ENCODE results near the gene KLF3. TPM values are rescaled to one million over a fixed set of nuclear protein-coding genes. Genes with fewer than 3 reads are reported as not detected.

The KLF3 gene
- total RNA-seq, 1 donor from 2014 or later = 60.9 TPM

DNA sequence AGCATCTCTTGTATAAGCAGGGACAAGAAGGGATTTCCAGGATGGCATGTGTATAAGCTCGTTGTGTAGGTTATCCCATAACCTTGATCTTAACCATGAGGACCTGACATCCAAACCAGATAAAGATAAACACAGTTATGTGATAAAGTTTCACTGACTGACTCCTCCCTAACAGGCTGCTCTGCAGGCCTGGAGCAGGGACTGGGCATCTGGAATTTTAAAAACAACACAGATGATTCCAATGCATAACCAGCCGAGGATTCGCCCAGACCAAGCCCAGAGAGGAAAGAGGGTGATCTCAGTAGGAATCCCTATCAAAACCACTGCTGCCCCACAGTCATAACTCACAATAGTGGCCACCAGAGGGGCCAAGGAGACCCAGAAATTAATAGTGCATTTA, 22.7 kb downstream of the KLF3 start:
- Mint-ChIP-seq H3K9me3 (no peaks in the 10 kb centered on the region), H3K36me3 (peaks cover 43% of the 10 kb centered on the region)

DNA sequence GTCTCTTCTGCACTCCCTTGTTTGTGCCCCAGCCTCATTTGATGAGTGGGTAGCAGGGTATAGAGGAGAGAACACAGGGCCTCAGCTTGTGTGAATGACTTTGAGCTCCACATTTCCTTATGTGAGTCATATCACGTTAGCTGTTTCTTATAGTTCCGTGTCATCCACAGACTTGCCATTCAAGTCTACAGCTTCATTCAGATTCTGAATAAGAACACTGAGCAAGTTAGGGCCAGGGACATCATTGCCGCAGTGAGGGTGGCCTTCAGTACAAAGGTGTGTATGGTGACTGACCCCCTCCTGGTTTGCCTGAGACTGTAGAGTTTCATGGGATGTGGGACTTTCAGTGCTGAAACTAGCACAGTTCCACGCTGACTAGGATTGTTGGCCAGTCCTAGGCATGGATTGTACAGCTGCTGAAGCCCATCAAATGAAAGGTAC, 23.6 kb downstream of the KLF3 start:
- H3K27me3 Mint-ChIP-seq (ENCODE audit: low read depth) = no peaks in the 10 kb centered on the region
- TF ChIP-seq, protein P1, sequence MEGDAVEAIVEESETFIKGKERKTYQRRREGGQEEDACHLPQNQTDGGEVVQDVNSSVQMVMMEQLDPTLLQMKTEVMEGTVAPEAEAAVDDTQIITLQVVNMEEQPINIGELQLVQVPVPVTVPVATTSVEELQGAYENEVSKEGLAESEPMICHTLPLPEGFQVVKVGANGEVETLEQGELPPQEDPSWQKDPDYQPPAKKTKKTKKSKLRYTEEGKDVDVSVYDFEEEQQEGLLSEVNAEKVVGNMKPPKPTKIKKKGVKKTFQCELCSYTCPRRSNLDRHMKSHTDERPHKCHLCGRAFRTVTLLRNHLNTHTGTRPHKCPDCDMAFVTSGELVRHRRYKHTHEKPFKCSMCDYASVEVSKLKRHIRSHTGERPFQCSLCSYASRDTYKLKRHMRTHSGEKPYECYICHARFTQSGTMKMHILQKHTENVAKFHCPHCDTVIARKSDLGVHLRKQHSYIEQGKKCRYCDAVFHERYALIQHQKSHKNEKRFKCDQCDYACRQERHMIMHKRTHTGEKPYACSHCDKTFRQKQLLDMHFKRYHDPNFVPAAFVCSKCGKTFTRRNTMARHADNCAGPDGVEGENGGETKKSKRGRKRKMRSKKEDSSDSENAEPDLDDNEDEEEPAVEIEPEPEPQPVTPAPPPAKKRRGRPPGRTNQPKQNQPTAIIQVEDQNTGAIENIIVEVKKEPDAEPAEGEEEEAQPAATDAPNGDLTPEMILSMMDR (IDR thresholded peaks at IDR 0.05; ENCODE audit: unreplicated experiment) = no peak
- no peaks in the 10 kb centered on the region for H3K9me3 Mint-ChIP-seq
- H3K36me3 Mint-ChIP-seq = peaks cover 39% of the 10 kb centered on the region
- no peak for DNase-seq (ENCODE audit: low spot score in 2 of 2, unreplicated experiment in 2 of 2)
- H3K4me1 Mint-ChIP-seq = peaks cover 9% of the 10 kb centered on the region
- H3K27ac Mint-ChIP-seq = peak overlapping the region; percentile 22
- no peak overlapping the region for H3K4me3 Mint-ChIP-seq

More for the DNA sequence above, 22.7 kb downstream of the KLF3 start:
- TF ChIP-seq, protein P1 (IDR thresholded peaks at IDR 0.05; ENCODE audit: unreplicated experiment) = no peak
- H3K4me1 Mint-ChIP-seq = peaks cover 10% of the 10 kb centered on the region
- no peak overlapping the region for H3K4me3 Mint-ChIP-seq
- no peak overlapping the region for H3K27ac Mint-ChIP-seq
- no peaks in the 10 kb centered on the region for H3K27me3 Mint-ChIP-seq (ENCODE audit: low read depth)
- DNase-seq (ENCODE audit: low spot score in 2 of 2, unreplicated experiment in 2 of 2) = no peak

DNA sequence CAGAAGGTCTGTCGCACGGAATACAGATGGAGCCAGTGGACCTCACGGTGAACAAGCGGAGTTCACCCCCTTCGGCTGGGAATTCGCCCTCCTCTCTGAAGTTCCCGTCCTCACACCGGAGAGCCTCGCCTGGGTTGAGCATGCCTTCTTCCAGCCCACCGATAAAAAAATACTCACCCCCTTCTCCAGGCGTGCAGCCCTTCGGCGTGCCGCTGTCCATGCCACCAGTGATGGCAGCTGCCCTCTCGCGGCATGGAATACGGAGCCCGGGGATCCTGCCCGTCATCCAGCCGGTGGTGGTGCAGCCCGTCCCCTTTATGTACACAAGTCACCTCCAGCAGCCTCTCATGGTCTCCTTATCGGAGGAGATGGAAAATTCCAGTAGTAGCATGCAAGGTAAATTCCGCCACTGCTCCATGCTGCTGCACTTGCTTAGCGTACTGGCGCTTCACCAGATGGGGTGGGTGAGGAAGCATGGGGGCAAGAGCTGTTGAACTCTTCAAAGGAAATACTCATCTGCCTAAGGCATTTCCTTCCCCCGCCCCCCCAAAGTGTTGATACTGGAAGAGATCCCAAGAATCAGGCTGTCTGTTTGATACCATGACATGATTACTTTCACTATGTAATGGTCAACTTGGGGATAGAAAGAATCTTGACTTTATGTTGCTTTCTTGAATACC, 24.8 kb downstream of the KLF3 start:
- Mint-ChIP-seq H3K36me3 (peaks cover 44% of the 10 kb centered on the region), H3K4me1 (peaks cover 6% of the 10 kb centered on the region), H3K27ac (no peak overlapping the region), H3K27me3 (ENCODE audit: low read depth) (no peaks in the 10 kb centered on the region), H3K4me3 (no peak overlapping the region), H3K9me3 (no peaks in the 10 kb centered on the region)
- no peak for DNase-seq (ENCODE audit: low spot score in 2 of 2, unreplicated experiment in 2 of 2)
- TF ChIP-seq, protein P1 (IDR thresholded peaks at IDR 0.05; ENCODE audit: unreplicated experiment) = no peak

DNA sequence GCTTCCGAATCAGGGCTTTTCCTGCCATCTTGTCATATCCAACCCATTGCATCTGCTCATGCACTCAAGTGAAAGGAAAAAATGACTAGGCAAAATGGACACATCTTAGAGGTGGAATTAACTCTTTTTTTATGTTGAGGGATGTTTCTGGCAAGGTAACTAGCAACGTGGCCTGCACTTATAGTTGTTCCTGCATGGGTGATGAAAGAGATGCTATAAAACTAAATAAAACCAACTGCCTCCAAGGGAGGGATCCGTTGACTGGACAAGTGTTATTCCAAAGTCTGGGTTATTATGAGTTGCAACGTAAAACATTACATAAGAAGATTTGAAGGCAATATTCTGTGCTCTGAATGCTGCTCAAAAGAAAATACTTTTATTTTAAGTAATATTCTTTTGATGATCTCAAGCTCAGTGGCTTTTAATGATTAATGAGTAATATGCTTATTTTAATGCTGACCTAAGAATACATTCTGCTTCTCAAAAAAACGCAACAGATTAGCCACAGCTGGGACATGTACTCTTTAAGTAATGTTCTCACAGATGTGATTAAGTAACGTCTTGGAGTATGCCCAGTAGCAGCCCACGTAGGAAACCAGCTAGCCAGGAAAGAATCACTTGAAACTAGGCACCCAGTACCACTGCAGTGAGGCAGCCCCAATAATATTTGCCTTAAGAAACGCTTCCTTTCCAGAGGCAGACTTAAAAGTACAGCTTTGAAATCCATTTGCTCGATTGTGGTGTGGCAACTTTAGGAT, 27.4 kb downstream of the KLF3 start:
- Mint-ChIP-seq H3K27ac (peak overlapping the region; percentile 9), H3K9me3 (no peaks in the 10 kb centered on the region), H3K4me1 (peaks cover 12% of the 10 kb centered on the region), H3K27me3 (ENCODE audit: low read depth) (no peaks in the 10 kb centered on the region), H3K4me3 (no peak overlapping the region), H3K36me3 (peaks cover 60% of the 10 kb centered on the region)
- no peak for DNase-seq (ENCODE audit: low spot score in 2 of 2, unreplicated experiment in 2 of 2)
- TF ChIP-seq, protein P1 (IDR thresholded peaks at IDR 0.05; ENCODE audit: unreplicated experiment) = no peak

DNA sequence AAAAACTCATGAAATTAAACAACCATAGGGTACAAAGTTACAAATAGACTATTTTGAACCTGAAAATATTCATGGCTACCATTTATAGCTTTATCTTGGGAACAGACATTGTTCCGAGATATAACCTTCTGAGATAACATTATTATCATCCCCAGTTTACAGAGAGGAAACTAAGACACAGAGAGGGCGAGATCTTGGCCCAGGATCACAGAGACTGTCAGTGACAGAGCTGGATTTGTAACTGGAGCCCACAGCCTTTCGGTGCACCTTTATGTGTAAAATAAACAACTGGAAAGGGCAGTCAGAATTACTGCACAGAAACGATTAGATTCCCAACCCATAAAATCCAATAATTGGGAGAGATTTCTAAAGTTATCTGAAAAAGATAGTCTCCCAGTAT, 28.4 kb downstream of the KLF3 start:
- H3K4me3 Mint-ChIP-seq = no peak overlapping the region
- peaks cover 19% of the 10 kb centered on the region for H3K4me1 Mint-ChIP-seq
- no peak for DNase-seq (ENCODE audit: low spot score in 2 of 2, unreplicated experiment in 2 of 2)
- no peak overlapping the region for H3K27ac Mint-ChIP-seq
- H3K9me3 Mint-ChIP-seq = no peaks in the 10 kb centered on the region
- TF ChIP-seq, protein P1 (IDR thresholded peaks at IDR 0.05; ENCODE audit: unreplicated experiment) = no peak
- peaks cover 60% of the 10 kb centered on the region for H3K36me3 Mint-ChIP-seq
- H3K27me3 Mint-ChIP-seq (ENCODE audit: low read depth) = no peaks in the 10 kb centered on the region
